Neural progenitor cell (in vitro differentiated cells): Measurements from ENCODE around the gene NCBP2L.

Experiments used
- CTCF ChIP-seq: fragments of 200-600 bp; sonication (generic); IDR thresholded peaks from 2 replicates; pipeline ENCODE4 v1.5.1; 2017; ENCODE audit warnings: antibody characterized with exemption, mild to moderate bottlenecking
- EZH2 ChIP-seq: fragments of 200-600 bp; sonication (generic); IDR thresholded peaks from 2 replicates; pipeline ENCODE4 v1.6.1; 2017; ENCODE audit warnings: antibody characterized with exemption, mild to moderate bottlenecking, moderate library complexity

GRCh38 chrX:107753187-107753586 lies 24.3 kb upstream of the NCBP2L start:
- TF ChIP-seq CTCF (no peak), EZH2 (no peak)
